Panc1 (cell line): Measurements from ENCODE around the gene FAM186B. TPM values are rescaled to one million over a fixed set of nuclear protein-coding genes. Genes with fewer than 3 reads are reported as not detected.

ENCODE experiments used
- ATAC-seq: fragments of 200-7000 bp; cut with Tn5 transposase; 2 replicates; pipeline ENCODE4 v1.9.1; 2020; ENCODE audit warnings: mild to moderate bottlenecking, moderate library complexity
- BruUV-seq: library from RNA; stranded (reverse); fragments of 400-500 nt; replicated peaks from 2 replicates; lab custom pipeline; 2021; lab: Mats Ljungman, UMichigan
- CTCF ChIA-PET: fragments of 300-600 bp; sonication (Branson Sonifier 250); formaldehyde crosslinking; loops from one replicate; lab custom pipeline; 2022; ENCODE audit warnings: antibody characterized with exemption; lab: Charles Lee
- POLR2A ChIA-PET: fragments of 300-600 bp; sonication (Branson Sonifier 250); formaldehyde crosslinking; loops from one replicate; lab custom pipeline; 2022; ENCODE audit warnings: antibody characterized with exemption; lab: Charles Lee
- DNase-seq: peaks from one replicate; pipeline ENCODE4 v3.0.0-alpha.2; 2010; ENCODE audit warnings: low read depth, low spot score
- H3K27ac ChIP-seq: 2 replicates; pipeline ENCODE4 v1.5.1; 2011; ENCODE audit warnings: mild to moderate bottlenecking, low read length, inconsistent platforms
- H3K27me3 ChIP-seq: fragments of 200-500 bp; sonication (Bioruptor generic); 2 replicates; pipeline ENCODE4 v1.6.0; 2014; ENCODE audit warnings: low read length, inconsistent platforms; ENCODE audit not compliant: control insufficient read depth, insufficient read depth
- H3K36me3 ChIP-seq: fragments of 200-500 bp; sonication (Bioruptor generic); 2 replicates; pipeline ENCODE4 v1.5.1; 2014; ENCODE audit warnings: inconsistent platforms, mild to moderate bottlenecking, low read length, moderate library complexity; ENCODE audit not compliant: control insufficient read depth, insufficient read depth
- H3K4me1 ChIP-seq: 2 replicates; pipeline ENCODE4 v1.5.1; 2011; ENCODE audit warnings: inconsistent platforms, mild to moderate bottlenecking, low read length, moderate library complexity; ENCODE audit not compliant: control insufficient read depth, insufficient read depth
- H3K4me3 ChIP-seq, 2 experiments: 2 replicates each; pipeline ENCODE4 v1.5.1; 2011 to 2012; ENCODE audit warnings: low read depth in 2 of 2, low read length in 2 of 2, mild to moderate bottlenecking in 2 of 2, inconsistent platforms in 1 of 2, moderate library complexity in 1 of 2
- H3K9me3 ChIP-seq: fragments of 200-500 bp; sonication (Bioruptor generic); 2 replicates; pipeline ENCODE4 v1.5.1; 2014; ENCODE audit warnings: low read depth, mild to moderate bottlenecking, inconsistent platforms, low read length, moderate library complexity; ENCODE audit not compliant: control insufficient read depth, insufficient read depth
- CTCF ChIP-seq: fragments of 450-650 bp; IDR thresholded peaks from 2 replicates; pipeline ENCODE4 v1.5.1; 2017; ENCODE audit warnings: mild to moderate bottlenecking
- POLR2AphosphoS5 ChIP-seq: IDR thresholded peaks from 2 replicates; pipeline ENCODE4 v1.6.1; 2012; ENCODE audit warnings: mild to moderate bottlenecking, low read depth, low read length, moderate library complexity
- SIN3A ChIP-seq: IDR thresholded peaks from 2 replicates; pipeline ENCODE4 v1.6.1; 2012; ENCODE audit warnings: low read depth, mild to moderate bottlenecking, low read length, moderate library complexity, borderline replicate concordance; ENCODE audit not compliant: insufficient read depth
- TCF7L2 ChIP-seq: IDR thresholded peaks from 2 replicates; pipeline ENCODE4 v1.6.1; 2011; ENCODE audit warnings: mild to moderate bottlenecking, low read depth, low read length, inconsistent platforms
- in situ Hi-C: cut with HindIII; loops from 2 replicates; pipeline ENCODE4 v1.10.0; 2016; ENCODE audit warnings: low sequenced_read_pairs, low pct_unique_long_range_greater_than_20kb
- intact Hi-C: fragments of 100-400 bp; cut with micrococcal nuclease; formaldehyde crosslinking; loops from one replicate; pipeline ENCODE4 v1.10.0; 2022; ENCODE audit not compliant: unreplicated experiment
- total RNA-seq: library from RNA; stranded (reverse); gene quantifications from one replicate; pipeline ENCODE4 v1.2.1, GENCODE V29; 2021; ENCODE audit not compliant: unreplicated experiment
- TF ChIP-seq, protein P1 (sequence below), 2 experiments: IDR thresholded peaks; 2 replicates each; pipeline ENCODE4 v1.6.1; 2011 to 2012; ENCODE audit warnings: low read depth in 2 of 2, control low read depth in 1 of 2, low read length in 1 of 2, mild to moderate bottlenecking in 1 of 2, moderate library complexity in 1 of 2; ENCODE audit not compliant: insufficient read depth in 1 of 2

FAM186B gene
- total RNA-seq, 1 experiment from 2014 or later, result 0.13 TPM

GRCh38 chr12:49626836-49627235 is 21.4 kb upstream of the FAM186B start:
- no peaks in the 10 kb centered on the region for H3K27me3 ChIP-seq
- no peaks in the 10 kb centered on the region for H3K36me3 ChIP-seq
- CTCF ChIA-PET, result no interaction called here
- no peaks in the 10 kb centered on the region for H3K9me3 ChIP-seq
- H3K4me3 ChIP-seq, result no peak overlapping the region
- POLR2A ChIA-PET, result no interaction called here
- in situ Hi-C loops (no loop called here), intact Hi-C loops (no loop called here)
- no peak for DNase-seq
- TF ChIP-seq, protein P1, sequence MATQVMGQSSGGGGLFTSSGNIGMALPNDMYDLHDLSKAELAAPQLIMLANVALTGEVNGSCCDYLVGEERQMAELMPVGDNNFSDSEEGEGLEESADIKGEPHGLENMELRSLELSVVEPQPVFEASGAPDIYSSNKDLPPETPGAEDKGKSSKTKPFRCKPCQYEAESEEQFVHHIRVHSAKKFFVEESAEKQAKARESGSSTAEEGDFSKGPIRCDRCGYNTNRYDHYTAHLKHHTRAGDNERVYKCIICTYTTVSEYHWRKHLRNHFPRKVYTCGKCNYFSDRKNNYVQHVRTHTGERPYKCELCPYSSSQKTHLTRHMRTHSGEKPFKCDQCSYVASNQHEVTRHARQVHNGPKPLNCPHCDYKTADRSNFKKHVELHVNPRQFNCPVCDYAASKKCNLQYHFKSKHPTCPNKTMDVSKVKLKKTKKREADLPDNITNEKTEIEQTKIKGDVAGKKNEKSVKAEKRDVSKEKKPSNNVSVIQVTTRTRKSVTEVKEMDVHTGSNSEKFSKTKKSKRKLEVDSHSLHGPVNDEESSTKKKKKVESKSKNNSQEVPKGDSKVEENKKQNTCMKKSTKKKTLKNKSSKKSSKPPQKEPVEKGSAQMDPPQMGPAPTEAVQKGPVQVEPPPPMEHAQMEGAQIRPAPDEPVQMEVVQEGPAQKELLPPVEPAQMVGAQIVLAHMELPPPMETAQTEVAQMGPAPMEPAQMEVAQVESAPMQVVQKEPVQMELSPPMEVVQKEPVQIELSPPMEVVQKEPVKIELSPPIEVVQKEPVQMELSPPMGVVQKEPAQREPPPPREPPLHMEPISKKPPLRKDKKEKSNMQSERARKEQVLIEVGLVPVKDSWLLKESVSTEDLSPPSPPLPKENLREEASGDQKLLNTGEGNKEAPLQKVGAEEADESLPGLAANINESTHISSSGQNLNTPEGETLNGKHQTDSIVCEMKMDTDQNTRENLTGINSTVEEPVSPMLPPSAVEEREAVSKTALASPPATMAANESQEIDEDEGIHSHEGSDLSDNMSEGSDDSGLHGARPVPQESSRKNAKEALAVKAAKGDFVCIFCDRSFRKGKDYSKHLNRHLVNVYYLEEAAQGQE (IDR thresholded peaks at IDR 0.05; ENCODE audit: insufficient read depth in 1 of 2, low read depth in 2 of 2, low read length in 1 of 2), result no peak
- TF ChIP-seq SIN3A, result no peak
- H3K27ac ChIP-seq, result no peak overlapping the region
- peaks cover 5% of the 10 kb centered on the region for H3K4me1 ChIP-seq
- BruUV-seq, result no TSS peak
- no peak for ATAC-seq

DNA sequence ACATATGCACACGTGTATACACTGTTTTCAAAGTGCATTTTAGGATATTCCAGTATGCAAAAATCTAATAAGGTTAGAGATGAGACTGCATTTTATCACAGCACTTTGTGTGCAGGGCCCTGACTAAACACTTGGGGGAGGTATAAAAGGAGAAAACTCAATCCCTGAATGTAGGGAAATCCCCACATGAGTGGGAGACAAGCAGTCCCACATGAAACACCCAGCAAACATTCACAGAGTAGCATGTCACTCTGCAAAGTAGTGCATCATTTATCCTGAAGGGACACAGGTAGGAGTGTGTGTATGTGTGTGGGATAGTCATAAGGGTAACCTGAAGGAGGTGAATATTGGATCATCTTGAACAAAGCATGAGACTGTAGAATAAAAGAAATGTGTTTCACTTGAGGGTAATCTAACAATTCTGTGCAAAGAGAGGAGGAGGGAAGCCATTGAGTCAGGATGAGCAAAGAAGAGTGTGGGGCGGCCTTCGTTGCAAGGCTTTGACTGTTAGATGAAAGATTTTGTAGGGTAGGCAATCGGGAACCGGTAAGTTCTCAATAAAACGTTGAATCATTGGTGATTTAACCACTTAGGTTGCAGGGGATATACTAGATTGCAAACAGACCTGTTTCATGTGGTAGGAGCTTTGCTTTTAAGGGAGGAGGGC is 20.9 kb upstream of the FAM186B start:
- ChIA-PET POLR2A (no interaction called here), CTCF (no interaction called here)
- in situ Hi-C loops (no loop called here), intact Hi-C loops (no loop called here)
- Histone ChIP-seq H3K9me3 (no peaks in the 10 kb centered on the region), H3K27ac (no peak overlapping the region), H3K36me3 (no peaks in the 10 kb centered on the region), H3K4me3 (no peak overlapping the region), H3K4me1 (peaks cover 9% of the 10 kb centered on the region), H3K27me3 (no peaks in the 10 kb centered on the region)
- no peak for DNase-seq
- no TSS peak for BruUV-seq
- TF ChIP-seq, protein P1 (IDR thresholded peaks at IDR 0.05; ENCODE audit: insufficient read depth in 1 of 2, low read depth in 2 of 2, low read length in 1 of 2), result no peak
- no peak for TF ChIP-seq TCF7L2
- no peak for TF ChIP-seq SIN3A
- no peak for TF ChIP-seq POLR2AphosphoS5
- no peak; the same call in 1 of the 2 replicates for TF ChIP-seq CTCF
- ATAC-seq, result no peak
